HG02763 (cell line): ENCODE results near the gene GDF15.

Experiments used
- ATAC-seq: cut with Tn5 transposase; IDR thresholded peaks from one replicate; pipeline ENCODE4 v1.9.1; 2021; ENCODE audit warnings: mild to moderate bottlenecking, moderate library complexity; ENCODE audit not compliant: unreplicated experiment

Gene GDF15

DNA sequence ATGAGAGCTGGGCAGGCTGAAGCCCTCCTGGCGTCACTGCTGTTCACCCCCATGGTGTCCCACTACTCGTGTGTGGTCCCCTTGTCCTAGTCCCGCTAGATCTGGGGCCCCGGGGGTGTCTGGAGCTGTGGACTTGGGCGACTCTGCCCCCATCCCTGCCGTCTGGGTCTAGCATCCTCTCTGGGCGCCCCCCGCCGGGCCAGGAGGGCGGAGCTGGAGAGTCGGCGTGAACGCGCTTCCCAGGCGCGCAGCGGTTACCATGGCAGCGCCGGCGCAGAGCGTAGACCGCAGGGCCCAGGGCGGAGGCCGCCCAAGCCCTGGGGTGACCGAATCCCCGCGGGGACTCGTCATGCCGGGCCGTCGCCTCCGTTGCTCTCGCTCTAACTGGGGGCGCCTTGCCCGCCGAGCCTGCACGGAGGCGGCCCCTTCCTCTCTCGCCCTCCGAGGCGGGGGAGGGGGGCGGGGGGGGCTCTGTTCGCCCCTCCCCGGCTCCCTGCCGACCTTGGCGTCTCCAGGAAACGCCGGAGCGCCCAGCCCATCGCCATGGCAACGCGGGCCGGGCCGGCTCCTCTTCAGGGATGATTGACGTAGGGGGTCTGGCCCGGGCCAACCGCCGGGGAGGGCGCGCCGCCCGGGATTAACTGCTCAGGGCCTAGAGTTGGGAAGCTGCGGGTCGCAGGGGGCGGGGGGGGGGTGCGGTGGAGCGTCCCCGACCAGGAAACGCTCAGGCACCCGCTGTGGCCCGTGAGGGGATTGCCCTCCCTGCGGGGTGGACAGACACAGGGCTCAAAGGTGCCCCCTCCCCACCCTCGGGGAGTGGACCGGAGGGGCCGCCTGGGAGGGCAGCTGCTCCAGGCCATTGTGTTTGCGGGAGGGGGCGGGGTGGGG is 43.1 kb downstream of the GDF15 start:
- ATAC-seq, result no peak

DNA sequence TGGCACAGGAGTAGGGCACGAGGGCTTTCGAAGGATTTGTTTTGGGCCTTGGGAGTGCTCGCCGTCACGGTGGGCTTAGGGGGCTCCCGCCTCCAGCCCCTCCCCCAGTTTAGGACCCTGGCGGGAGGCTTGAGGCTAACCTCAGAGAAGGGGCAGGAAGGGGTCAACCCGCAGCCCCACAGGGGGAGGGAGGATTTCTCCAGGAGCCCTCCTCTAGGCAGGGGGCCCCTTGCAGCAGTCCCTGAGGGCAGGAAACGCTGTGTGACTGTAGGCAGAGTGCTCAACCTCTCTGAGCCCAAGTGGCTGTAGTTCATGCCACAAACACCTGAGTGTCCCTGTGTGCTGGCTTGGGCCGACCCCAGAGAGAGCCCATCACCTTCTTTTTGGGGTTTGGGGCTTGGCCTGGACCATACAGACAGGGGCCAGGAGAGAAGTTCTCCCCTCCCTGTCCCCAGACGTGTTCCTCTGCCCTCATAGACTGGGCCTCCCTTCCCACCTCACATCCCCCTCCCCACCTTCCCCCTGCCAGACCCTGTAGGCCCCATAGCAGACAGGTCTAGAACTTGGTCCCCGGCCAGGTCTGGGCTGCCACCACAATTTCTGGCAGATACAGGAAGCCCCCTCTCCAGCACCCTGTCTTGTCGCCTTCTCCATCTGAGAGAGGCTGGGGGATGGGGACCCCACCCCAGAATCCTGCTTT is 43.9 kb downstream of the GDF15 start:
- ATAC-seq, result no peak

DNA sequence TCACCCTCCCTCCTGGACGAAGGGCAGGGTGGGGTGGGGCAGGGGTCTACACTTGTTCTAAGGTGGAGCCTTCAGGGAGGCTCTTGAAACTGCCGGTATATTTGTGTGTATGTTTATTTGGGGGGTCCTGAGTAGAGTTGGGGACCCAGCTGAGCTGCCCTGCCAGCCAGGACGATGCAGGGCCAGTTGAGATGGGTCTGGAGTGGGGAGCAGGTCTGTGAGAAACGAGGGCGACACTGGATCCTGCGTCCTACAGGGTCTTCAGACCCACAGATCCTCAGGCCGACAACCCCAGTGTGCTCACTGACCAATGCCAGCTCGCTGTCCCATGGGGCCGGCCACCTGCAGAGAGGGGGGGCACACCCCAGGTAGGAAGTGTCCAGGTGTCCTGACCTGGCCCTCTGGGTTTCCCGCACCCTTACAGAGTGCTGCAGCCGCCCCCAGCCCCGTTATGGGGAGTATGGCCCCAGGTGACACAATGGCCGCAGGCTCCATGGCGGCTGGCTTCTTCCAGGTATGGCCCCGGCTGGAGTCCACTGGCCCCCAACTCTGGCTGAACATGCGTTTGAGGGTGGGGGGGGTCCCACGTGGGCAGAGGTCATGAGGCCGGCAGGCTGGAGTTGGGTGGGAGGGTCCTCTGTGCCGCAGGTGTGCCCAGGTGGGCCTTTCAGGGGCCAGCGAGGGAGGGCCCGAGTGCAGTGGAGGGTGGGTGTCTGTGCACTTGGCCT is 44.6 kb downstream of the GDF15 start:
- ATAC-seq, result no peak

DNA sequence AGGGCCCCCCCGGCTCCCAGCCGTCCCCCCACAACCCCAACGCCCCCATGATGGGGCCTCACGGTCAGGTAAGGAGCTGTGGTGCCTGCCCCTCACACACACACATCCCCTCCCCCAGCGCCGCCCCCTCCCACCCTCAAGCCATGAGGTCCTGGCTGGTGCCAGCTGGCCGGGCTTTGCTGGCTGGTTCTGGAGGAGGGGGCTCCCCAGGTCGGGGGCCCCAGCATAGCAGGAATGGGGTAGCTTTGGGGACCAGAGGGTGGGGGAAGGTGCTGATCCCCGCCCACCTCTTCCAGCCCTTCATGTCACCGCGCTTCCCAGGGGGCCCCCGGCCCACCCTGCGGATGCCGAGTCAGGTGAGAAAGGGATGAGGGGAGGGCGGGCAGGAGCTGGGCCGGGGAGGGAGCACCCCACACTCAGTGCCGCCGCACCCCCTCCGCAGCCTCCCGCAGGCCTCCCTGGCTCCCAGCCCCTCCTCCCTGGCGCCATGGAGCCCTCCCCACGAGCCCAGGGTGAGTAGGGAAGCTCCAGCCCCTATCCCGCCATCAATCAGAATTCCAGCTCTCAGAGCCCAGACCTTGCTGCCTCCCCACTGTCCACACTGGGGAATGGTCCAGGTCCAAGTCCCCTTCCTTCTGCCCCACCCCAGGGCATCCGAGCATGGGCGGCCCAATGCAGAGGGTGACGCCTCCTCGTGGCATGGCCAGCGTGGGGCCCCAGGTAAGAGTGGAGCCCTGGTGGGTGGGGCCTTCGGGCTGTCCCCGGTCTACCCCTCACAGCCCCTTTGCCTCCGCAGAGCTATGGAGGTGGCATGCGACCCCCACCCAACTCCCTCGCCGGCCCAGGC is 45.6 kb downstream of the GDF15 start:
- ATAC-seq, result no peak

DNA sequence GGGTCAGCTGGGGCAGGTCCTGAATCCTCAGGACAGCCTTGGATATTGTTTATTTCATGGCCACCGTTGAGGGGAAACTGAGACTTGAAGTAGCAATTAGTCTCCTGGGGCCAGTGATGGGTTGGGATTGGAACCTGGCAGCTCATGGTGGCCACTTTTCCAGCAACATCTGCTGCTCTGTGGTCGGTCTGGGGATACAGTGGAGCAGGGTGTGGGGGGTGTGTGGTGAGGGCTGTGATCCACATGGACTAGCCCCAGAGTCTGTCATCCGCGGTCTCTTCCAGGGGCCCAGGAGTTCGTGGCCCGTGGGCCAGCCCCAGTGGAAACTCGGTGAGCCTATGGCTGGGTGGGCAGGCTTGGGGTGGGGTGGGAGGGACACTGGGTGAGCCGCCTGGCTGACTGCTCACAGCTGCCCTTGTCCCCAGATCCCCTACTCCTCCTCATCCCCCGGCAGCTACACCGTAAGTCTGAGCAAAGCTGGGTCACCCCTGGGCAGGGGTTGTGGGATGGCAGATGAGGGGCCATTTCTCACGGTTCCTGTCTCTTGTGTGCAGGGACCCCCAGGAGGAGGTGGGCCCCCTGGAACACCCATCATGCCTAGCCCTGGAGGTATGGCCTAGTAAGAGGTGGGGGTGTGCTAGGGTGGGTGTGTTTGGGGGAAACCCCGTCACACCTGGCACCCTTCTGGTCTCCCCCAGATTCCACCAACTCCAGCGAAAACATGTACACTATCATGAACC is 46.5 kb downstream of the GDF15 start:
- no peak for ATAC-seq

DNA sequence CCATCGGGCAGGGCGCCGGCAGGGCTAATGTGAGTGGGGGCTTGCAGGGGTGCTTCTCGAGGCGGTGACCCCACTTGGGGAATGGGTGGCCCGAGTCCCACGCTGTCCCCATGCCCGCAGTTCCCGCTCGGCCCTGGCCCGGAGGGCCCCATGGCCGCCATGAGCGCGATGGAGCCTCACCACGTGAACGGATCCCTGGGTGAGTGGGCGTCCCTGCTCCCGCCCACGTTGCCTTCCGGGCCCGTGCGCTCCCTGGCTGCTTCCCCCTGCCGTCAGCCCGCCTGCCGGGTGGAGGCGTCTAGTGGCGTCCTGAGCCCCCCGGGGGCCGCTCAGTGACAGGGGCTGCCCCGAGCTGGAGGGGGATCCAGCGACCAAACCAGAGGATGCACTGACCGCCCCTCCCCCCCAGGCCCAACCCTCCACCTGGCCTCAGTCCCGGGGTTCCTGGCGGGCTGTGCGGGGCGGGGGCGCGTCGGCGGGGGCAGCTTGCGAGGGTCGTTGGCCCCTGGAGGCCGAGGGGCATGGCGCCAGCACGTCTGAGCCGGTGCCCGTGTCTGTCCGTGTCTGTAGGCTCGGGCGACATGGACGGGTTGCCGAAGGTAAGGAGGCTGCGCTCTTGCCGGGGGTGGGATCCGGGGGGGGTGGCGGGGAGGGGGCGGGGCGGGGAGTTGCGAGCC is 47.2 kb downstream of the GDF15 start:
- no peak for ATAC-seq

DNA sequence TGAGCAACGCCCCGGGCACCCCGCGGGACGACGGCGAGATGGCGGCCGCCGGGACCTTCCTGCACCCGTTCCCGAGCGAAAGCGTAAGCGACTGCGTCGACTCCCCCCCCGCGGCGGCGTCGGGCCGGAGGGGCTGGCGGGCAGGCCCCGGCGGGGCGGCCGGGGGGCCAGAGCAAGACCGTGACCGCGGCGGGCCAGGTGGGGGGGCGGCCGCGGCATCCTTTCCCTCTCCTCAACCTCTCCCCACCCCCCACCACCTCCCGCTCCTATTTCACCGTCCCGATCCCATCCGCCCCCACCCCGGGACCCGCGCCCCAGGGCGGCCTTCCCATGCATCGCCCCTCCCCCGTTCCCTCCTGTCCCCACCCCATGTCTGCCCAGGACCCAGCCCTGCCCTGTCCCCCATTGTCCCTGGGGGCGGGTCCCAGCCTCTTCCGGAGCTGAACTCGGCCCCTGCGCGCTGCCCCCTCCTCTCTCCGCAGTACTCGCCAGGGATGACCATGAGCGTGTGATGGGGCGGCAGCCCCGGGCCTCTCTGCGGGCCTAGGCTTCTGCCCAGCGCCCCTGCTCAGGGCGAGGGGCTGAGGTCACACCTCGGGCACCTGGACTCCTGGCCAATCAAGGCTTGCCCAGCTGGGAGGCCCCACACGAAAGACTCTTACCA is 47.9 kb downstream of the GDF15 start:
- no peak for ATAC-seq

DNA sequence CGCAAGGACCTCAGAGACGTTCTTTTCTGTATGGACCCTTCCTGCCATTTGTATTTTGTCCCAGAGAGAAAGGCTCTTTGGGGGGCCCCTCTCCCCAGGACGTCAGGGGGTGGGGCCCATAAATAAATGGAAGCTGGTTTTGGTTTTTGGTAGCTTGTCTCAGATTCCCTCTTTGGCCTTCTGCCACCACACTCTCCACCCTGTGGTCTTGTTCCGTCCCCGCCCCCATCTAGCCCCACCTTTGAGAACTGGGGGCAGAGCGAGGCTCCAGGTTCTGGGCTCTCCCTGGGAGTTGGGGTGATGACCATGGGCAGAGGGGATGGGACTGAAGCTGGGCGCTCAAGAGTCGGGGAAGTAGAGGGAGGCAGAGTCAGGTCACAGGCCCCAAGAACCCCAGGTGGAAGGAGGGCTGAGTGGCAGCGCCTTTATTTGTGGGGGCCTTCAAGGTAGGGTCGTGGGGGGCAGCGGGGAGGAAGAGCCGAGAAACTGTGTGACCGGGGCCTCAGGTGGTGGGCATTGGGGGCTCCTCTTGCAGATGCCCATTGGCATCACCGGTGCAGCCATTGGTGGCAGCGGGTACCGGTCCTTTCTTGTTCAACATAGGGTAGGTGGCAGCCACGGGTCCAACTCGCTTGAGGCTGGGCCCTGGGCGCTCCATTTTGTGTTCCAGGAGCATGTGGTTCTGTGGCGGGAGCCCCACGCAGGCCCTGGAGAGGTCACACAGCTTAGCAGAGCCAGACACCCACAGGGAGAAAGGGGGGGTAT is 48.6 kb downstream of the GDF15 start:
- no peak for ATAC-seq

DNA sequence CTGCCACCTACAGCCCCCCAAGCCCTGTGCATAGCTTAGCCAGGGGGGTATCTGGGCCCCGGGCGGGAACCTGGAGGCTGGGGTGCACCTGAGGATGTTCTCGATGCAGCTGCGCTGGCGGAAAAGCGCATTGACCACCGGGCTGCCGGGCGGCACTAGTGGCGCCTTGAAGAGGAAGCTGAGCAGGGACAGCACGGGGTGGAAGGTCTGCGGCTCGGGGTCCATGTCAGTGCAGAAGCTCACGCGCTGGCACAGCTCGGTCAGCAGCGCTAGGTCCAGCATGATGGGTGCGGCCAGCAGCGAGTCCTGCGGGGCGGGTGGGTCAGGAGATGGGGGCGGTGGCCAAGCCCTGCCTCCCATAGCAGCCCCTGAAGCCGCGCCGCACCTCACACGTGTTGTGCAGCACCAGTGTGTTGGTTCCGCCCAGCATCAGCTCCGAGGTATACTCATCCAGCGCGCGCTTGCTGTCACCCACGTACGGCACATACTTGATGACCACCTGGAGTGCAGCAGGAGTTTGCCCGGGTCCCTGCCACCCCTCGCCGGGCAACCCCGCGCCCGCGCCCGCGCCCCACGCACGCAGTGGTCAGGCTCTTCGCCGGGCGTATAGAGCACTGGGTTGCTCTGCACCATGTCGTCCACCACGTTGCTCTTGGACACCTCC is 49.4 kb downstream of the GDF15 start:
- no peak for ATAC-seq

DNA sequence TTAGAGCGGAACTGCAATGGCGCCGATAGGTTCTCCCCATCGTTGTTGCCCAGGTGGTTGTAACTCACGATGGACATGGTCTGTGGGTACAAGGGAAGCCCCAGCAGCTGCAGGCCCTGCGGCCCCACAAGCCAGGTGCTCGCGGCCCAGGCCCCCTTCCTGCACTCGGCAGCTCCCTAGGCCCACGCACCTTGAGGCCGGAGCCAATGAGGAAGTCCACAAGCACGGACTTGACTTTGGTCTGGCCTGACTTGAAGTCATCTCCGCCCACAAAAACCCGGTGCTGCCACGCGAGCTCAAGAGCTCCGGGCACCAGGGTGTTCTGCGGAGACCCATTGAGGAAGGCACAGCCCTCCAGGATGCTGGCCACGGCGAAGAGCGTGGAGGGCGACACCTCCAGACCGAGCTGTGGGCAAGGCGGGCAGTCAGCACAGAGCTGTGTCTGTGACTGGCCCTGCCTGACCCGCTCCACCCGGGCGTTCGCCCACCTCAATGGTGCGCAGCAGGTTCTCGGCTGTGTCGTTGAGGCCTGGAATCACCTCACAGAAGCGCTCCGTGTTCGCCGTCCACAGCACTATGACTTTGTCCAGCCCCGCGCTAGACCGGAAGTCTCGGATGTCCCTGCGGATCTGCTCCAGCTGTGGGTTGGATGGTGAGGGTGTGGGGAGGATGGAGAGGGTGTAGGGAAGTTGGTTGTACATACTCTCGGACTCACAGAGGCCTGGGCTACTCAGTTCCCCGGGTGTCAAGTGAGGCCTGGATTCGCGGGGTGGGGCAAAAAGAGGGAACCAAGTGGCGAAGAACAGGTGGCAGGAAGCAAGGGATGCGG is 50.1 kb downstream of the GDF15 start:
- no peak for ATAC-seq

DNA sequence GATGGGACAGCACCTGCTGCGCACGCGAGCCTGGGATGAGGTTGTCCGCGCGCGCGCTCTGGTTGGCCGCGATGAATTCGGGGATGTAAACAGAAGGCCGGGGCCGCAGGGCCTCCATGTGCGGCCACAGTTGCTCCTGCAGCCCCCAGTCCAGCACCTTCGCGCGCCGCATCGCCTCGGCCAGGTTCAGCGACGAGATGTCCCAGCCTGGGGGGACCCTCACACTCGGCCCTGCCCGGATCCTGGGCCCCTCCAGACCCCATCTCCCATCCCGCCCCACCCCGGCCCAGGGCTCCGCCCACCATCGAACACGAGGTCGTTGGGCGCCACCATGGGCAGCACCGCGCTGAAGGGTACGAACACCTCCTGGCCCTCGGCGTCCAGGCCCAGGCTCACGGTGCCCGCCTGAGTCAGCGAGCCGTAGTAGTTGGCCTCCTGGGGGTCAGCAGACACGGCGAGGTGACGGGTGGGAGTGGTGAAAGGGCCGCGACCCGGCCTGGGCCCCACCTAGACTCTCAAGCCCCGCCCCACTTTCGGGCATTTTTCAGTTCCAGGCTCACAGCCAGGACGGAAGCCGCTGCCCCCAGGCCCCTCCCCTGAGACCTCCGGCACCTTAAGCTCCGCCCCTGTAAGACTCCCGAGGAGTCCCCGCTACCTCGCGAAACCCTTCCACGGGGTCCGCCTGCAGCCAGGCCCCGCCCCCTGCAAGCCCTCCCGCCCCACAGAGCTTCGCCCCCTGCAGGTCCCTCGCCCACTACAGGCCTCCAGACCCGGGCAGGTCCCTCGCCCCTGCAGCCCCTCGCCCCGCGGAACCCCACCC is 50.9 kb downstream of the GDF15 start:
- ATAC-seq, result peak; percentile 51

DNA sequence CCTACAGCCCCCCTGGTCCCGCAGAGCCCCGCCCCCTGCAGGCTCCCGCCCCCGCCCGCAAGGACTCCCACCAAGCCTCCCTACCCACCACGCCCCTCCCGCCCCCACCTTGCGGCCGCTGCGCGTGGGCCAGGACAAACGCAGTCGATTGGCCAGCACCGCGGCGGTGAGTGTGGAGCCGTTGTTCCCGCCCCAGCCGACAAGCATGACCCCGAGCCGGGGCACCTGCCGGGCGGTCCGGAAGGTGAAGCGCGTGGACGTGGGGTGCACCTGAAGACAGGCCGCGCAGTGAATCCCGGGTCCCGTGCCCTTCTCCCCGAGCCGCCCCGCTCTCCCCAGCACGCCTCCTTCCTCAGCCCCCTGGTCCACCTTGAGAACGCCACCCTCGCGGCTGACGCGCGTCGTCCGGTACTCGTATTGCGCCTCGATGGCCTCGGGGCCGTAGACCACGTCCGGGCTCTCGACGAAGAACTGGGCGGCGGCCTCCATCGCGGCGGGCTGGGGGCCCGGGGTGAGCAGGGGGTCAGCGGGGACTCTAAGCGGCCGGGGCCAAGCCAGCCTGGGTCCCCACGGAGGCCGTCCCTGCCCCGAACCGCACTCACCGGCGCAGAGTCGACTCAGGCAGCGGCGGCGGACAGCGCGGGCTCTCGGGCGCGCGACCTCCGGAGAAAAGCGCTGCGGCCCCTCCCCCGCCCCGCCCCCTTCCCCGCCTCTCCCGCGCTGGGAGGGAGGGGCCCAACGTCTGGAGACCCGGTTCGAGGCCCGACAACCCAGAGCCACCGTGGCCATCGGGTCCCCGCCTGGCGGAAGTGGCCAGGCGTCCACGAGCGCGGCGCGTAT is 51.8 kb downstream of the GDF15 start, which contains the start of gene ISYNA1:
ISYNA1 (minus strand) TSS at position 643 of the 840 bp plus-strand sequence; CDS start at position 489, 154 bp downstream.
- ATAC-seq, result no peak

DNA sequence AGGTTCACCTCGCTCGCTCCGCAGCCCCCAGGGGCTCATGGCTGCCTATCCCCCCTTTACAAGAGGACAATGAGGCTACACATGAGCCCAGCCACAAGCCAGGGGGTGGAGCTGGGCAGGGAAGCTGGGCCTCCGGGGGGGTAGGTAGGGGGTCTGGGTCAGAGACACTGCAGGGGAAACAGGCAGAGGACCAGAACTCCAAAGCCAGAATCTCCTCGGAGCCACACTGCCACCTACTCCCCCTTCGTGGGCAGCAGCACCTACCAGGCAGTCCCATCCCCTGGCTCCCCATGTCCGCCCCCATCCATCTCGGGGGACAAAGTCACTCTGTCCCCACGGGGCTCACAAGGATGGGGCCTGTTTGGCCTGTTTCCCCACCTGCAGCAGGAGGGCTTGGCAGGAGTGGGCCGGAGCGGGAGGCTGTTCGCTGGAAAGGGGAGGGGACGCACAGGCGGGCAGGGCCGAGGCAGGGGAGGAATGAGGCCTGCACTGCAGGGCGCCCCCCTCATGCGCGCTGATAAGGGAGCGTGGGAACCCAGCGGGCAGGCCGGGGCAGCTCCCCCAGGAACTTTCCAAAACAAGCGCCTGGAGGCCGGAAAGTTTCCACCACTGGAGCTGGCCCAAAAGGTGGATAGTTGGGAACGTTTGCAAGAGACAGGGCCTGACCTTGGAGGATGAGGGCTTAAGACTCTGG is 52.5 kb downstream of the GDF15 start:
- ATAC-seq, result no peak
